Activated naive CD4-positive, alpha-beta T cell treated with Interleukin-2 at 50 U/mL for 16 hours (primary cell): ENCODE measurements around the gene LHX1.

ENCODE experiments used
- DNase-seq: peaks from one replicate; pipeline ENCODE4 v3.0.0-alpha.2; 2020

Gene LHX1

GRCh38 chr17:36939802-36940312 is 2.6 kb downstream of the LHX1 start:
- DNase-seq: no peak

GRCh38 chr17:36940313-36941264 is 3.3 kb downstream of the LHX1 start:
- DNase-seq: no peak

GRCh38 chr17:36941265-36942010 is 4.2 kb downstream of the LHX1 start:
- no peak for DNase-seq

- DNase-seq: no peak
Observed at GRCh38 chr17:36942019-36942599, 4.8 kb downstream of the LHX1 start.

- no peak for DNase-seq
Observed at GRCh38 chr17:36942631-36943125, 5.4 kb downstream of the LHX1 start.

- no peak for DNase-seq
Observed at GRCh38 chr17:36943250-36944191, 6.2 kb downstream of the LHX1 start.

GRCh38 chr17:36944553-36944952 is 7.3 kb downstream of the LHX1 start:
- DNase-seq: no peak

GRCh38 chr17:36945140-36945539 is 7.9 kb downstream of the LHX1 start:
- DNase-seq: no peak

- no peak for DNase-seq
Observed at GRCh38 chr17:36945959-36946725, 8.9 kb downstream of the LHX1 start.

- DNase-seq: no peak
Observed at GRCh38 chr17:36946726-36947091, 9.4 kb downstream of the LHX1 start.

- no peak for DNase-seq
Observed at GRCh38 chr17:36947922-36948716, 10.8 kb downstream of the LHX1 start.

- peak; percentile 96 for DNase-seq
Observed at GRCh38 chr17:36948717-36949460, 11.6 kb downstream of the LHX1 start, which contains the start of gene AATF. AATF (plus strand) TSS chr17:36948954; CDS start chr17:36949126, 172 bp downstream.

GRCh38 chr17:36949461-36949927 is 12.2 kb downstream of the LHX1 start:
- no peak for DNase-seq

- DNase-seq: no peak
Observed at GRCh38 chr17:36950027-36950426, 12.8 kb downstream of the LHX1 start.

- DNase-seq: no peak
Observed at GRCh38 chr17:36951084-36951789, 14.0 kb downstream of the LHX1 start.

- DNase-seq: no peak
Observed at GRCh38 chr17:36971508-36971907, 34.2 kb downstream of the LHX1 start.

GRCh38 chr17:36972186-36972700 is 35.0 kb downstream of the LHX1 start:
- no peak for DNase-seq

- DNase-seq: no peak
Observed at GRCh38 chr17:36972905-36973304, 35.6 kb downstream of the LHX1 start.
